HUES64 (cell line): ENCODE data around the gene HMBS. TPM values are rescaled to one million over a fixed set of nuclear protein-coding genes. Genes with fewer than 3 reads are reported as not detected.
"Not testable (repeated sequence)": the region's sequence is repeated elsewhere in the genome, so short reads cannot be mapped to it uniquely, and the experiment has no call there.

ENCODE experiments used
- H3K27ac ChIP-seq: 2 replicates; pipeline ENCODE4 v1.7.0; 2013; ENCODE audit warnings: low read depth, low read length, inconsistent platforms
- H3K27me3 ChIP-seq: 2 replicates; pipeline ENCODE4 v1.6.1; 2013; ENCODE audit warnings: mild to moderate bottlenecking, low read length; ENCODE audit not compliant: insufficient read depth
- H3K36me3 ChIP-seq: 2 replicates; pipeline ENCODE4 v1.6.1; 2013; ENCODE audit warnings: mild to moderate bottlenecking, low read length; ENCODE audit not compliant: insufficient read depth
- H3K4me1 ChIP-seq: 2 replicates; pipeline ENCODE4 v1.6.1; 2013; ENCODE audit warnings: mild to moderate bottlenecking, low read length, moderate library complexity; ENCODE audit not compliant: insufficient read depth
- H3K4me3 ChIP-seq: 2 replicates; pipeline ENCODE4 v1.5.1; 2013; ENCODE audit warnings: mild to moderate bottlenecking, low read length, moderate library complexity
- H3K9ac ChIP-seq: 2 replicates; pipeline ENCODE4 v1.6.1; 2013; ENCODE audit warnings: mild to moderate bottlenecking, low read depth, low read length
- H3K9me3 ChIP-seq: 2 replicates; pipeline ENCODE4 v1.6.1; 2013; ENCODE audit warnings: low read depth, low read length; ENCODE audit not compliant: insufficient read depth
- WGBS: fragments of 150-250, 120-280 bp; methylation state at CpG from one replicate; pipeline ENCODE4 v1.1.7; 2013; ENCODE audit warnings: missing lambda C conversion rate; 5-methylcytosine and 5-hydroxymethylcytosine counted together
- polyA plus RNA-seq, 2 experiments: library from polyadenylated mRNA; stranded (reverse); fragments of 50-300 nt; gene quantifications; one replicate each; pipeline ENCODE4 v1.2.3, GENCODE V29; 2013

HMBS gene
- 49.6 TPM for polyA plus RNA-seq (2013, experiment 1 of 2)
- 53.7 TPM for polyA plus RNA-seq (2013, experiment 2 of 2)

GRCh38 chr11:119084663-119085436 is at the start of gene HMBS:
Gene HMBS (plus strand): TSS chr11:119084881. CDS start chr11:119085034, 153 bp downstream.
- peak within 1 kb of the TSS; percentile 94 for H3K9ac ChIP-seq
- no peaks in the 10 kb centered on the region for H3K9me3 ChIP-seq
- peak within 1 kb of the TSS; percentile 85 for H3K4me3 ChIP-seq
- H3K27ac ChIP-seq: peak within 1 kb of the TSS; percentile 96
- no peaks in the 10 kb centered on the region for H3K27me3 ChIP-seq
- H3K36me3 ChIP-seq: peaks cover 36% of the 10 kb centered on the region
- peaks cover 4% of the 10 kb centered on the region; the same call in 1 of the 2 replicates for H3K4me1 ChIP-seq
- 2% methylated on average over 45 of the region's 45 CpGs for WGBS

- no peaks in the 10 kb centered on the region for H3K9me3 ChIP-seq
- H3K36me3 ChIP-seq: no peaks in the 10 kb centered on the region
- H3K27ac ChIP-seq: no peak overlapping the region
- 94% methylated on average over 5 of the region's 5 CpGs for WGBS
- no peak overlapping the region for H3K9ac ChIP-seq
- H3K4me3 ChIP-seq: no peak overlapping the region
- H3K4me1 ChIP-seq: peaks cover 4% of the 10 kb centered on the region
- H3K27me3 ChIP-seq: no peaks in the 10 kb centered on the region
Observed at GRCh38 chr11:119038884-119039283, 45.8 kb upstream of the HMBS start.

- H3K27ac ChIP-seq, H3K4me3 ChIP-seq, H3K36me3 ChIP-seq, H3K4me1 ChIP-seq, H3K27me3 ChIP-seq, H3K9me3 ChIP-seq, H3K9ac ChIP-seq: not testable (repeated sequence)
- 65% methylated on average over 6 of the region's 11 CpGs for WGBS
Observed at GRCh38 chr11:119039471-119039870, 45.2 kb upstream of the HMBS start.

GRCh38 chr11:119041821-119042514 is 42.7 kb upstream of the HMBS start:
- peaks cover 4% of the 10 kb centered on the region for H3K4me1 ChIP-seq
- WGBS: 93% methylated on average over 3 of the region's 4 CpGs
- no peak overlapping the region for H3K27ac ChIP-seq
- H3K9ac ChIP-seq: no peak overlapping the region
- peaks cover 27% of the 10 kb centered on the region for H3K36me3 ChIP-seq
- H3K27me3 ChIP-seq: no peaks in the 10 kb centered on the region
- H3K9me3 ChIP-seq: no peaks in the 10 kb centered on the region
- H3K4me3 ChIP-seq: no peak overlapping the region

GRCh38 chr11:119042927-119043326 is 41.8 kb upstream of the HMBS start:
- no peak overlapping the region for H3K4me3 ChIP-seq
- 89% methylated on average over 9 of the region's 9 CpGs for WGBS
- H3K9me3 ChIP-seq: no peaks in the 10 kb centered on the region
- H3K27ac ChIP-seq: no peak overlapping the region
- no peak overlapping the region for H3K9ac ChIP-seq
- peaks cover 4% of the 10 kb centered on the region for H3K4me1 ChIP-seq
- no peaks in the 10 kb centered on the region for H3K27me3 ChIP-seq
- H3K36me3 ChIP-seq: peaks cover 37% of the 10 kb centered on the region

- H3K9me3 ChIP-seq: no peaks in the 10 kb centered on the region
- peaks cover 55% of the 10 kb centered on the region for H3K36me3 ChIP-seq
- no peak overlapping the region for H3K4me3 ChIP-seq
- H3K9ac ChIP-seq: no peak overlapping the region
- WGBS: 89% methylated on average over 6 of the region's 6 CpGs
- no peaks in the 10 kb centered on the region for H3K27me3 ChIP-seq
- no peak overlapping the region for H3K27ac ChIP-seq
- H3K4me1 ChIP-seq: peaks cover 4% of the 10 kb centered on the region
Observed at GRCh38 chr11:119044708-119045107, 40.0 kb upstream of the HMBS start.

GRCh38 chr11:119046489-119046888 is 38.2 kb upstream of the HMBS start:
- H3K27ac ChIP-seq: no peak overlapping the region
- no peak overlapping the region for H3K9ac ChIP-seq
- H3K9me3 ChIP-seq: no peaks in the 10 kb centered on the region
- WGBS: 93% methylated on average over 6 of the region's 6 CpGs
- no peaks in the 10 kb centered on the region for H3K27me3 ChIP-seq
- H3K4me1 ChIP-seq: no peaks in the 10 kb centered on the region
- H3K36me3 ChIP-seq: peaks cover 73% of the 10 kb centered on the region
- H3K4me3 ChIP-seq: no peak overlapping the region

- Histone ChIP-seq H3K27me3 (no peaks in the 10 kb centered on the region), H3K4me1 (no peaks in the 10 kb centered on the region), H3K9ac (no peak overlapping the region), H3K9me3 (no peaks in the 10 kb centered on the region), H3K36me3 (peaks cover 80% of the 10 kb centered on the region), H3K4me3 (no peak overlapping the region), H3K27ac (no peak overlapping the region)
- 97% methylated on average over 6 of the region's 6 CpGs for WGBS
Observed at GRCh38 chr11:119047205-119047604, 37.5 kb upstream of the HMBS start.

- Histone ChIP-seq H3K27me3 (no peaks in the 10 kb centered on the region), H3K4me1 (no peaks in the 10 kb centered on the region), H3K4me3 (no peak overlapping the region), H3K36me3 (peaks cover 94% of the 10 kb centered on the region), H3K27ac (no peak overlapping the region), H3K9me3 (no peaks in the 10 kb centered on the region), H3K9ac (no peak overlapping the region)
- 93% methylated on average over 9 of the region's 9 CpGs for WGBS
Observed at GRCh38 chr11:119048644-119049043, 36.0 kb upstream of the HMBS start.

GRCh38 chr11:119049081-119049480 is 35.6 kb upstream of the HMBS start:
- WGBS: 96% methylated on average over 7 of the region's 7 CpGs
- Histone ChIP-seq H3K36me3 (peaks cover 99% of the 10 kb centered on the region), H3K9me3 (no peaks in the 10 kb centered on the region), H3K27me3 (no peaks in the 10 kb centered on the region), H3K9ac (no peak overlapping the region), H3K27ac (no peak overlapping the region), H3K4me3 (no peak overlapping the region), H3K4me1 (no peaks in the 10 kb centered on the region)

GRCh38 chr11:119051440-119052162 is 33.1 kb upstream of the HMBS start:
- peaks cover 91% of the 10 kb centered on the region for H3K36me3 ChIP-seq
- no peaks in the 10 kb centered on the region for H3K27me3 ChIP-seq
- no peak overlapping the region for H3K9ac ChIP-seq
- 93% methylated on average over 17 of the region's 17 CpGs for WGBS
- H3K4me3 ChIP-seq: no peak overlapping the region
- H3K9me3 ChIP-seq: no peaks in the 10 kb centered on the region
- H3K27ac ChIP-seq: no peak overlapping the region
- 0 out of 2 replicates have a peak, but pooled peaks cover 5% of the 10 kb centered on the region for H3K4me1 ChIP-seq
